Left lobe of liver (tissue), 2 donors: ENCODE measurements around the gene UNCX. TPM values are rescaled to one million over a fixed set of nuclear protein-coding genes. Genes with fewer than 3 reads are reported as not detected.
"Not testable (repeated sequence)": the region's sequence is repeated elsewhere in the genome, so short reads cannot be mapped to it uniquely, and the experiment has no call there.

ENCODE experiments used
- ATAC-seq: fragments of 200-7000 bp; cut with Tn5 transposase; one replicate; pipeline ENCODE4 v1.9.1; 2020; ENCODE audit warnings: mild to moderate bottlenecking, moderate library complexity
- DNase-seq: peaks from one replicate; pipeline ENCODE4 v3.0.0-alpha.2; 2020; ENCODE audit warnings: low spot score
- total RNA-seq: library from RNA; stranded (reverse); gene quantifications from one replicate; pipeline ENCODE4 v1.2.1, GENCODE V29; 2021
- donor health status: DM: no; HTN: no; CAD: no; lungs with moderate emphysema.
- donor health status: DM: no; HTN: yes; CAD: no.

Gene UNCX
- total RNA-seq, 1 donor from 2014 or later, result not detected

DNA sequence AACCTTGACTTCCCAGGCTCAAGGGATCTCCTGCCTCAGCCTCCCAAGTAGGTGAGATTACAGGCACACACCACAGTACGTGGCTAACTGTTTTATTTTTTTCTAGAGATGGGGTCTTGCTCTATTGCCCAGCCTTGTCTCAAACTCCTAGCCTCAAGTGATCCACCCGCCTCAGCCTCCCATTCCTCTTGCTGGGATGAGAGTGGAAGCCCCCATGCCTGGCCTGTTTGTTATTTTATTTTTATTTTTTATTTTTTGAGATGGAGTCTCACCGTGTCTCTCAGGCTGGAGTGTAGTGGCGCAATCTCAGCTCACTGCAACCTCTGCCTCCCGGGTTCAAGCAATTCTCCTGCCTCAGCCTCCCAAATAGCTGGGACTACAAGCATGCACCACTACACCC lies 20.6 kb upstream of the UNCX start:
- not testable (repeated sequence) for ATAC-seq, DNase-seq

DNA sequence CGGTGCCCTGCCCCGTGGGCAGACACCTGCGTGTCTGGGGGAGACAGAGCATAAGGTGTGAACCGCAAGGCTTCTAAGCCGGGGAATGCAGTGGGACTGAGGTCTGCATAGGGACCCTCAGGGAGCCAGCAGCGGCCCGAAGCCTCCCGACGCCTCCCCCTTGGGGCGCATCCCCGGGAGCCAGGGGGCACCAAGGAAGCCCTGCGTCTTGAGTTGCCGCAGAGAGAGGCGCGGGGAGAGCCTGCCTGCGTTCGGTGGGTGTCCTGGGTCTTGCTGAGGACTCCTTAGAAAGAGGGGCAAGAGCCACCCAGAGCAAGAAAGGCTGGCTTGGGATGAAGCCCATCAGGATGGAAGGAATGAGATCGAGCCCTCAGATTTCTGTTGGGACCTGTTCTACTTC lies 18.2 kb upstream of the UNCX start:
- no peak for ATAC-seq

DNA sequence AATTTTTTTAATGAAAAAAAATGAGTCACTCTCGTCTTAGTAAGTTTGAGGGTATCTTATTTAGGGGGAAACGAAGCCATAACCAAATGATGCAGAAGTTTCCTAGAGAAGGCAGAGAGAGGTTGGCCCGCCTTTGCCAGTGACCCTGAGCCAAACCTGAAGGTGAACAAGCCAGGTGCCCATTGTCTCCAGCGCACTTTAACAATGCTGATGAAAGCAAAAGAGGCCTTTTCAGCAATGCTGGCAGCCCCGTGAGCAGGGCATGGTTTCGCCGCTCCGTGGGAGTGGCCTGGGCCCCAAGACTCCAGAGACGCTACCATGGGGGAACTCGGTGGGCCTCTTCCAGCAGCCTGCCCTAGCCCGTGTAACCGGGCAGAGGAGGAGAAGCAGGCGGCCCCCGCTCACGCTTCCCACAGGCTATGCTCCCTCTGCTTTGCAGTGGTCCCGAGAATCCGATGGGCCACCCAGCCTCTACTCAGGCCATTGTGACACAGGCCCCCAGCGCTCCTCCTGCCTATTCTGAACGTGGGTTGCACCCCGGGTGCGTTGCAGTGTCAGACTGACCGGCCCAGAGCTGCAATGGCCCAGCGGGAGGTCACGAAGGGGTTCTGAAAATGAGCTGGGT lies 14.0 kb upstream of the UNCX start:
- no peak for ATAC-seq
- DNase-seq, result no peak

More for the DNA sequence above, 18.2 kb upstream of the UNCX start:
- no peak for DNase-seq

DNA sequence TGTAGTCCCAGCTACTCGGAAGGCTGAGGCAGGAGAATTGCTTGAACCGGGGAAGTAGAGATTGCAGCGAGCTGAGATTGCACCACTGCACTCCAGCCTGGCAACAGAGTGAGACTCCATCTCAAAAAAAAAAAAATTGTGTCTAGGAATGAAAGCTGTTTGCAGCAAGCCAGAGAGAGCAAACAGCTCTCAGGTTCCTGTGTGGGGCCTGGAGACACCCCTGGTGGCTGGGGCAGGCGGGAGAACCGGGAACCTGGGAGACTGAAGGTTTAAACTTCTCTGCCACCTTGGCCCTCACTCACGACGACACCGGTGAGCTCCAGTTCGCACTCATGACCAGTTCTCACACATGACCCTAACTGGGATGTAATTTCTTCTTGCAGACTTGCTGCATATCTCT lies 13.2 kb upstream of the UNCX start:
- no peak for DNase-seq
- no peak for ATAC-seq

DNA sequence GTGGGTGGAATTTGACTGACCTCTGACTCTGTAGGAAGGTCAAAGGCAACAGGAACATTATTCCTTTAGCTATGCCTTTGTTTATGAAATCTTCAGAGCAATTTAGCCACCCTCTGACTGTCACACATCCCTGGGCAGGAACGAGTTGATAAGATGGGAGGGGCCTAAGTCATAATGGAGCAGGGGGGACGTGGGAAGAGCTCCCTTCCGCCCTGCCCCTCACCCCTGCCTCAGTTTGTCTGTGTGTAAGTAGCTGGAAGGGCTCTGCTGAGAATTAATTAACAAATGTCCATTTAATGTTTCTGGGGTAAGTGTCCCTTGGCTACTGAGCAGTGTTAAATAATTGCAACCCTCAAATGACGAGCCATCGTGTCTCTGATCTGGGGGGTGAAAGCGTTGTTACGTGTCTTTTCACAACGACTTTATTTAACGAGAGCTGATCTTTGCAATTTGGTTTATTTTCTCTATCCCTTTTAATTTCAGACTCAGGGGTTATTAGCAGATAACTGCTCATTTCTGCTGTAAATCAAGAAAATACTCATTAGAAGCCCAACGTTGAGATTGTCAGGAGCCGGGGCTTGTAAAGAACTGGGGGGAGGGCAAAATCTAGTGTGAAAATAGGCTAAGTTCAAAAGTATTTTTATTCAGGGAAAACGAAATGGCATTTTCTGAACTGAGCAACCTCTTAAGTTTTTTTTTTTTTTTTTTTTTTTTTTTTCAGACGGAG lies 12.5 kb upstream of the UNCX start:
- DNase-seq (no peak), ATAC-seq (no peak)

DNA sequence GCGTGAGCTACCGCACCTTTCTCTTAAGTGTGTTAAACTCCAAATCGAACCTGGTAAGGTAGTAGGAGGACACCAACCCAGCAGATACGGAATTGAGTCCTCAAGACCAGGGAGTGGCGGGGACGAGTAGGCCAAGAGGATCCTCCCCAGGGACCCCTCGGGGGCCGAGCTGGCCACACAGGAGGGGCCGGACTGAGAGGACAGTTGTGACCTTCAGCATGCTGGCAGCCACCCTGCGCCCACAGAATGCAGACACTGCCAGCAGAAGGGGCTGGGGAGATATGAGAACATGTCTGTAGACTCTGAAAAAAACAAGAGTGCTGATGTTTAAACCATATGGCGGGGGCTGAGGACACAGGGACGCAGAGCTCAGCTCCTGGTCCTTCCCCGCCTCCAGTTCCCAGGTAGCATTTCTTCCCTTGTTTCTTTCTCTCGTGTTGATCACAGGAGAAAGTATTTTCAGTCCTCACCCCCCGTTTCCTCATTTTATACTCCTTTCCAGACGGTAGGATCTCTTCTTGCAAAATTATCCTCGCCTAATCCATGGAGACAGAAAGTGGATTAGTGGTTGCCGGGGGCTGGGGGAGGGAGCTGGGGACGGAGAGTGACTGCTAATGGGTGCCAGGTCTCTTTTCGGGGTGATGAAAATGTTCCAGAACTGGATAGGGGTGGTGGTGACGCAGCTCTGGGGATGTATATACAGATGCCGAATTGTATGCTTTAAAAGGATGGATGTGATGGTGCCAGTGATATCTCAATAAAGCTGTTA lies 11.5 kb upstream of the UNCX start:
- DNase-seq, result no peak
- no peak for ATAC-seq

DNA sequence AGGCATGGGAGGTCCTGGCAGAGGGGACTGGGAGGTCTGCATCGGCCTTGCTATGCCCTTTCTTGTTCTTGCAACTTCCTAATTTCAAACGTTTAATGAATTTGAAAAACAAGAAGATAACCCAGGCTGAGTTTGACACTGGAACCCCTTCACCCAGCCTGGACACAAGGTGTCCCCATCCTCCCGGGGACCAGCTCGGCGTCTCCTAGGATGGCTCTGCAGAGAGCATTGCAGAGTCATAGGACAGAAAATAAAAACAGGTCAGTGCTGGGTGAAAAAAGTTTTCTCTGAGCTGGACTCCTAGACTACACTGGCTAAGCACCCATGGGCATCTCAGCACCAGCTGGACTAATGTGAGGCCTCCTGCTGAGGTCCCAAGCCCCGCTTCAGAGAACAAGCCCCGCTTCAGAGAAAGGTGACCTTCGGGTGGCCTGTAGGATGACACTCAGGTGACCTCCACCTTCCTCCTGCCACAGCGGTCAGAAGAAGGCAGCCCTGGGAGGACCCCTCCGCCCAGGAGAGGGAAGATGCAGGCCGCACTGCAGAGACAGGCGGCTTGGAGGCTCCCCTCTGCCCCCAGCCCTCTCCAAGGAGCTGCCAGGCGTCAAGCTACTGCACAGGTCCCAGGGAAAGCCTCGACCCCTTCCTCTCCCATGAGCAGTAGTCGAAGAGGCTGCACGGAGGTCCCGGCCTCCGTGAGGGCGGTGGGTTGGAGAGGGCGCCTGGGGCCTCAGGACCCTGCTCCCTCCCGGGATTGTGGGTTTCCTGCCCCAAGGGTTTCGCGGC lies 9.3 kb upstream of the UNCX start:
- ATAC-seq, result peak; percentile 34
- DNase-seq, result no peak

DNA sequence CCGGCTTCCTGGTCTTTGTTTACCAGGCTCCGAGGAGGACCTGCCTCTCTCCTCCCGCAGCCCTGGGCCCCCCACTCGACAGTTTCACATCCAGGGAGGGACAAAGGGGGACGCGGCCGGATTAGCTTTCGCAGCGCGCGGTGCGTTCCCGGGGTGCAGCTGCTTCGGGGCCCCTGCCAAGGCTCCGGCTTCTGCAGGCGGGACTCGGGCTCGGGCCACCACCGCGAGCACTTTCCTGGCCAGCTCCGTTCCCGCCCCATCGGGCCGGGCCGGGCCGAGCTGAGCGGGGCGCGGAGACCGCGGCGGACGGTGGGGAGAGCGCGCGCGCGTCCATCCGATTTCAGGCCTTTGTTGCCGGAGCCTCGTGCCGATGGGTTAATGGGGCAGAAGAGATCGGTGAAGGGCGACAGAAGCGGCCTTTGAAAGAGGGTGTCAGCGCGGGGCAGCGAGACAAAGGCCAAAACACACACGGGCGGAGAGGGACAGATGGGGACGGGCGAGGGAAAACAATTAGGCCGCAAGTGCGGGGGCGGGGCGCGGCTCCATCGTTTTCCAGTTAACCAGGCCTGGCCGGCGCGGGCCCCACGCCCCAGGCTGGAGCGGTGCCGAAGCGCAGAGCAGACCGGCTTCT lies 8.5 kb upstream of the UNCX start:
- no peak for DNase-seq
- no peak for ATAC-seq

DNA sequence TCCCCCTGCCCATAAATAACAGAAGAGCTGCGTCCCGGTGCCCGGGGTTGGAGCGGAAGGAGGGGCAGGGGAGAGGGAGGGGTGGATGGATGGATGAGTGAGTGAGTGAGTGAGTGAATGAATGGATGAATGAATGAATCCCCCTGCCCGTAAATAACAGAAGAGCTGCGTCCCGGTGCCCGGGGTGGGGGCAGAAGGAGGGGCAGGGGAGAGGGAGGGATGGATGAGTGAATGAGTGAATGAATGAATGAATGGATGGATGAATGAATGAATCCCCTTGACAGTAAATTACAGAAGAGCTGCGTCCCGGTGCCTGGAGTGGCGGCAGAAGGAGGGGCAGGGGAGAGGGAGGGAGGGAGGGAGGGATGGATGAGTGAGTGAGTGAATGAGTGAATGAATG lies 7.6 kb upstream of the UNCX start:
- DNase-seq (no peak), ATAC-seq (no peak)

DNA sequence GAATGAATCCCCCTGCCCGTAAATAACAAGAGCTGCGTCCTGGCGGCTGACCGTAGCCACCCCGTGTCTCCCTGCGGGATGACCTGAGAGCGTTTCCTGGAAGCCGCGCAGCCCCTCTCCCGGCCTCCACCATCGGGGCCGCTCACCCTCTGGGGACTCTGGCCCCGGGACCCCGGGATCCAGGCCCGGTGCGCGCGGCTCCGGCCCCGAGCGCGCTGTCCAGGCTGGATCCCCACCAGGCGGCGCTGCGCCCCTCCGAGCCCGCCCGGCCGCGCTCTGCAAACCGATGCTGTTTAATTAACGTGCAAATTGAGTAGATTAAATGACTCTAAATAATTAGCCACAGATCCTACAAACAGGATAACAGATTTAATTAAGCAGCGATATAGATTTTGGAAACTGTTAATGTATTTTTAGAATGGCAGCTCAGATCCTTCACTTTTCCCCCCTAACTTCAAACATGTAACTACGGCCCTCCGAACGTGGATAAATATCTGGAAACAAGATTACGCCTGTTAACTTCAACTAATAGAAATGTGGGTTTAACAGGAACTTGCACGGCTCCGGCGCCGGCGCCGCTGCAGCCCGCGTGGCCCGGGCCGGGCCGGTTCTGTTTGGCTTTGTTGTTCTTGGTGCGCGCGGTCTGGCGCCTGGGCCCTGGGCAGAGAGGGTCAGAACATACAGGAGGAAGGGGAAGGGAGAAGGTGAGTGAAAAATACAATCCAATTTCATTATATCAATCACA lies 7.1 kb upstream of the UNCX start:
- ATAC-seq (peak; percentile 69), DNase-seq (no peak)

DNA sequence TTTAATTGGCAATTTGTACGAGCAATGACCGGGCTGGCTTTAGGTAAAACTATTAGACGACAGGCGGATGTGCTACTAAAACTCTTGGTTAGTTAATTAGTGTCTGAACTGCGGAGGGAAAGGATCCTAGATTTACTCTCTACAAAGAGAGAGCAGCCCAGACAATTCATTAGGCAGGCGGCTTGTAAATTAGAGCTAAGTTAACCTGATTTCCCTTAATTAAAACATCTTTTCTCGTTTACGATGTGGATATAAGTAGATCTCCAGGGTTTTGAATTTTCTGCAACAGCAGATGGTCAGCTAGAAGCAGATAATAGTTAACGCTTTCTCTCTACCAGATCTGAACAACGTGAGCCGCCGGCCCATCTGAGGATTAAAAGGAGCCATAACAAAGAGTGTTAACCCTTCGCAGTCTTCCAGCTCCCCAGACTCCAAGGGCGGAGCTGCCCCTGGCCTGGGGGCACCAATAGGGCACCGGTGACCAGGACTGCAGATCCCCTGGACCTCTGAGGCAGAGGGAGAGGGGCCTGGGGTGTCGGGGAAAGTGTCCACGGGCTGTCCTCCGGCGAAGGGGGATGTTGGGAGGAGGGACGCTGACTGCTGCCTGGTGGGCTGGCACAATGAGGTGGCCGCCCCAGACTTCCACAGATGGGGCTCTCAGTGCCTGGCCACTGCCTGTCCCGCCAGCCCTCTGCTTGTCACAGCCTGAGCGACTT lies 6.3 kb upstream of the UNCX start:
- no peak for DNase-seq
- no peak for ATAC-seq

DNA sequence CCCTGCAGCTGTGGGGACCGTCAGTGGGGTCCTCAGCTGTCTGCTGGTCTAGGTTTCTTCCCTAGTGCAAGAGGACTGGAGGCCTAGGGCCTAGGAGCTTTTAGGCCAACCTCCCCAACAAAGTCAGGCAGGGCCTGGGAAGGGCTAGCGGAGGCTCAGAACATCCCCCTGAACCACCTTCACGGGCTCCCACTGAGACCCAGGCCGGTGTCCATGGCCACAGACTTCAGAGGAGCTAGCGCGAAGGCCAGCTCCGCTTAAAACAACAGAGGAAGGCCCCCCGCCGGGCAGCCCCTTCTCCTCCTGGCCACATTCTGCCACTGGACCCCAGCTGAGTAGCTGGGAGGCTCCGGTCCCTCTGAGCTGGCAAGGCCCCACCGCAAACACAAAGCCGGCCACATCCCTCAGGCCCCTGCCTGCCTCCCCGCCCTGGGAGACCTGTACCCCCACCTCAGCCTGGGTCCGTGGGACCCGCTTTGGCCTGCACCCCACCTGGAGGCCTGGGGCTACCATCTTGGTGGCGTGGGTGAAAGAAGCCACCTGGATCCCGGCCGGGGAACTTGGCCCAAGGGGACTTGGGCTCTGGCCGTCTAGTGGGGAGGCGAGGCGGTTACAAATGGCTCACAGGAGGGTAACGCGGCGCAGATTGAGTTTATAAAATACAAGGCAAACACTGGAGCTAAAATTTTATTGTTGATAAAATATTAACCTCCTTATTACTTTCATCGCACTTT lies 5.4 kb upstream of the UNCX start:
- ATAC-seq (no peak), DNase-seq (no peak)

DNA sequence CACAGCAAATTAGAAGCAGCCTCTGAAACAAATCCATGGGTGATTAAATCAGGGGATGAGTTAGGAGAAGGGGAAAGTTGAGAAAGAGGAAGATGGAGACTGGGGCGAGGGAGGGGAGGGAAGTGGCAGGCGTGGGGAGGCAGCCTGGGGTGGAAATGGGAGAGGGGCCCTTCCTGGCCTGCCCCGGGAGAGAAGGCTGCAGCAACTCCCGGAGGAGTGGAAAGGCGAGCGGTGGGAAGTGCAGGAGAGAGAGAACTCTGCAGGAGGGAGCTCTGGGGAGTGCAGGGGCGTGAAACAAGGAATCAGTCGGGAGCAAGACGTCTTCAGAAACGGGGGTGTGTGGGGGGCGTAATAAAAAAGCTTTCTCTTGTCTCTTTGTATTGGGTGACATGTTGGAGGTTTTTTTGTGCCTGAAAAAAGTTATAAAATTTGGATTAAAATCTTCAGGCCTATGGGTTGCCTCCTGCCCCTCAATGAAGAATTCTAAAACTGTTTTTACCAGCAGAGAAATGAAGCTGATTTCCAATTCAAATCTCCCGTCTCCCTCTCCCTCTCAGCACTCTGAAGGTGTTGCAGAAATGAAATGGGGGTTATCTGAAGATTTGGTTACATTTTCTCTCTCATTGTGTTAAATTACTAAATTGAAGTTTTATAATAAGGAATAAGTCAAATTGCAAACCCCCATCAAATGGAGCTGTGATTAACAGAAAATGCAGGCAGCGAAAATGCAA lies 4.7 kb upstream of the UNCX start:
- DNase-seq, result no peak
- no peak for ATAC-seq

DNA sequence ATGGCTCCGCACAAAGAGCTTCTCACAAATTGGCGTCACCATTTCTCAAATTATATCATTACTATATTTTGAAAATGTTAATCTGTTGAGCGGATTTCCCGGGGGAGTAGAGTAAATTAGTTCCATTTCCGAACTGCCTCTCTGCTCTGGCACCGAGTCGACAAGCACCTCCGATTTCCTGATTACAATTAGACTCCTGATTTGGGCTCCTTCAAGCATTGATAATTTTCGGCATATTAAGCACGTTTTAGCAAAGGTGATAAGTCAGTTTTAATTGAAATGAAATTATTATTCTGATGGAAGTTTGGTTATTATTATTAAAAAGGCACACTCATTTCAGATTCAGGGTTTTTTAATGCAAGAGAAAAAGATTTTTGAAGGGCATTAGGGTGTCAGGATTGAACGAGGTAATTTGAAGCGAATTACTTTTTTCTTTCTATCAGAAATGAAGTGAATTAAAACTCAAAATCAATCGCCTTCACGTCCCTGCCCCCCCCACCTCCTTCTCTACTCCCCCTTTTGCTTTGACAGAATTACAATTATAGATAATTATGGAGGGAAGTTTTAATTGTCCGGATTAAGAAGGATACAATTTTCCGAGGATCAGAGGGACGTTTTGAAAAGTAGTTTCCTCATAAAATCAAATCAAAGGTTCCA lies 4.0 kb upstream of the UNCX start:
- ATAC-seq, result no peak
- DNase-seq, result no peak

DNA sequence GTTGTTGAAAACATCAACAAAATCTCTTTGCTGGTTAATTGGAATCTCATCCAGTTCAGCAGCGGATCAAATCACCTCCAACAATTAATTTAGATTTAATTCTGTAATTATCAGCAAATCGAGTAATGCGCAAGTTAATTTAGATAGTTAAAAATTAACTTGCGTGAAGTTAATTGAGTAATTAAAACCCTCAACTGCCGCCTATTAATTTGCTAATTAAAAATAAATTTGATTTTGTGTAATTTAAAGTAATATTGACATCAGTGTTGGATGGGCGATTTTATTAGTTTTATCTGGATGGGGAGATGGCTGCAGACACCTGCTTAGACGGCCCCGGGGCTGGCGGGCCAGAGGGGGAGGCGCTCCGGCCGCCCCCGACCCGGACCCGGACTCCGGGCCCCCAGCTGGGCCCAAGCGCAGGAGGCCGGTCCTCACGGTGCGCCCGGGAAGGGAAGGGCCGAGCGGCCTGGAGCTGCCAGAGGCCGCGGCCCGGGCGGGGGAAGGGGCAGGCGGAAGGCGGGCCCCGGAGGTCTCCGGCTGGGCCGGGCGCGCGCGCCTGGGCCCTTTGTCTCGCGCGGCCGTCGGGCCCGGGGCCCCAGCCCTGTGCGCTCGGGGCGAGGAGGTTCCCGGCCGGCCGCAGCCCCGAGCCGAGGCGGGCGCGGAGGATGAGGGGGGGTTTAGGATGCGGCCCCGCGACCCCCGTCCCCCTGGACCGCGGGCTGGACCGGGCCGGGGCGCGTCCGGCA lies 3.3 kb upstream of the UNCX start:
- DNase-seq, result no peak
- ATAC-seq, result no peak

DNA sequence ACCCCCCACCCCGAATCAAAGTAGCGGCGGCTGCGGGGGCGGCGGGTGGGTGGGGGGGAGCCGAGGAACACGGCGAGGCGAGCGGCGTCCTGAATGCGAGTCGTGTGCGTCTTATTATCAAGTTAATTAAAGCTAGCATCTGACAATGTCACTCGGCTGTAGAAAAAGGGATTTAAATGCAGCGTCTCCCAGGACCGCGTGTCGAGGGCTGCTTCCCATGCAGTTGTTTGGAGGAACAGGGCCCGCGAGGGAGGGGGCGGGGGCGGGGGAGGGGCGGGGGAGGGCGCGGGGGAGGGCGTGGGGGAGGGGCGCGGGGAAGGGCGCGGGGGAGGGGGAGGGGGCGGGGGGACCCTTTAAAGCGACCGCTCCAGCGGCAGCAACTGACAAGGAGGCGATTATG lies 2.7 kb upstream of the UNCX start:
- ATAC-seq (no peak), DNase-seq (no peak)
